NCI-H146 treated with DMSO at 0.1 percent for 48 hours (cell line): Measurements from ENCODE around the gene LRRC3.

Experiments
- DNase-seq: peaks from one replicate; lab custom pipeline; 2025; ENCODE audit not compliant: unreplicated experiment; lab: John Stamatoyannopoulos, UW

Gene LRRC3

GRCh38 chr21:44438531-44439210 is 16.6 kb upstream of the LRRC3 start:
- DNase-seq = no peak

- no peak for DNase-seq
Observed at GRCh38 chr21:44439211-44439600, 16.1 kb upstream of the LRRC3 start.

DNA sequence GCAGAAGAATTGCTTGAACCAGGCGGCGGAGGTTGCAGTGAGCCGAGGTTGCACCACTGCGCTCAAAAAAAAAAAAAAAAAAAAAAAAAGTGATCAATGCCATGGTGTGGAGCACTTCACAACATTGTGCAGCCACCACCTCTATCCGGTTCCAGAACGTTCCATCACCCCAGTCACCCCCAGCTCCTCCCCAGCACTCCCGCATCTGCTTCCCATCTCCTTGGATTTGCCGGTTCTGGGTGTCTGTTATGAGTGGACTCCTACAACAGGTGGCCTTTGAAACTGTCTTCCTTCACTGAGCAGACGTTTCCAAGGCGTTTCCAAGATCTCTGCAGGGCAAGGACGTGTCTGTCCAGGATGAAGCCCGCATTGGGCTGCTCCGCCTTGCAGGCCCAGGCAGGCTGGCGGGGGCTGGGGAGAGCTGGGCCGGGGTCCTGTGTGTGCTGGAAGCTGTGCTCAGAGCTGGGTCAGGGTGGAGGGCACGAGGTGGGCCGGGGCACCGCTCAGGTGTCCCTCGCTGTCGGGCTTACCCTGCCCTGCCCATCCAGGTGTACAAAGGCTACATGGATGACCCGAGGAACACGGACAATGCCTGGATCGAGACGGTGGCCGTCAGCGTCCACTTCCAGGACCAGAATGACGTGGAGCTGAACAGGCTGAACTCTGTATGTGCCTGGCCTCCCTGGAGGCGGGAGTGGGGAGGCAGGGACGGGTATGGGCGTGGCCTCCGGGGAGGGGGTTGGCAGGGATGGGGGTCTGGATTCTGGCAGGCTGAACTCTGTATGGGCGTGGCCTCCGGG is 14.9 kb upstream of the LRRC3 start:
- DNase-seq = no peak

DNA sequence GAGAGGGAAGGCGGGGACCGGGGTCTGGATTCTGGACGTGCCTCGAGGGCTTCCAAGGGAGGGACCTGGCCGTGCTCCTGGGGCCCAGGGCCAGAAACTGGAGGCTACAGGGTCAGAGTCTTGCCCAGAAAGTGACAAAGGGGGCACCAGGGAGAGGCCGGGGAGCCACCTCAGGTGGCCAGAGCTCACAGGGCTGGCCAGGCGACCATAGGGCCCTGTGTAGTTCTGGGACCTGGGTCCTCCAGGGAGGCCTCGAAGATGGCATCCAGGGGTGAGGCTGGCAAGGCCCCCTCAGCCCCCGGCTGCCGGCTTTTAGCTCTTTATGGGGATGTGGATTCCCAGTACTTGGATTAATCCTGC is 14.3 kb upstream of the LRRC3 start:
- DNase-seq = no peak

DNA sequence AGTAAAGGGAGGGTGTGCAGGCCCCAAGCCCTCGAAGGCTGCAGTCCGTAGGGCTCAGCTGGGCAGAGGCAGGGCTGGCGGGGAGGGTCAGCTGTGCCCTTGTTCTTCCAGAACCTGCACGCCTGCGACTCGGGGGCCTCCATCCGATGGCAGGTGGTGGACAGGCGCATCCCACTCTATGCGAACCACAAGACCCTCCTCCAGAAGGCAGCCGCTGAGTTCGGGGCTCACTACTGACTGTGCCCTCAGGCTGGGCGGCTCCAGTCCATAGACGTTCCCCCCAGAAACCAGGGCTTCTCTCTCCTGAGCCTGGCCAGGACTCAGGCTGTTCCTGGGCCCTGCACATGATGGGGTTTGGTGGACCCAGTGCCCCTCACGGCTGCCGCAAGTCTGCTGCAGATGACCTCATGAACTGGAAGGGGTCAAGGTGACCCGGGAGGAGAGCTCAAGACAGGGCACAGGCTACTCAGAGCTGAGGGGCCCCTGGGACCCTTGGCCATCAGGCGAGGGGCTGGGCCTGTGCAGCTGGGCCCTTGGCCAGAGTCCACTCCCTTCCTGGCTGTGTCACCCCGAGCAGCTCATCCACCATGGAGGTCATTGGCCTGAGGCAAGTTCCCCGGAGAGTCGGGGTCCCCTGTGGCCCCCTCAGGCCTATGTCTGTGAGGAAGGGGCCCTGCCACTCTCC is 13.6 kb upstream of the LRRC3 start:
- no peak for DNase-seq

- DNase-seq = no peak
Observed at GRCh38 chr21:44442266-44443125, 12.8 kb upstream of the LRRC3 start.

DNA sequence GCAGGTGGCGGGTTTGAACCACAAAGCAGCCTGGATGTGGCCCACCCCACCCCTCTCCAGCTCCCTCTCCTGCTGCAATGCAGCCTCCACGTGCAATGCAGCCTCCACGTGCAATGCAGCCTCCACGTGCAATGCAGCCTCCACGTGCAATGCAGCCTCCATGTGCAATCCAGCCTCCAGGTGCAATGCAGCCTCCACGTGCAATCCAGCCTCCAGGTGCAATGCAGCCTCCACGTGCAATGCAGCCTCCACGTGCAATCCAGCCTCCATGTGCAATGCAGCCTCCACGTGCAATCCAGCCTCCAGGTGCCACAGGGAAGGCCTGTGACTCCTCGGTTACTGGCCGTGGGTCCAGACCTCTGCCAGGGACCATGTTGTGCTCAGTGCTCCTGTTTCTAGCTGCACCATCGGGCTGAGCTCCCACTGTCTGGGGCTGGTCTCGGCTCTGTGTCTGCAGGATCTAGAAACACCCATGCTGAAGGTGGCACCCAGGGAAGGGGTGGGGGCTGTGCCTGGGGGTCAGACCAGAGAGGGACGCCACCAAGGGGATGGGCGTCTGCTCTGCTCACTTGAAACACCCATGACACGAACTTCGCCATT is 11.9 kb upstream of the LRRC3 start:
- DNase-seq = no peak

GRCh38 chr21:44443891-44444285 is 11.4 kb upstream of the LRRC3 start:
- no peak for DNase-seq

DNA sequence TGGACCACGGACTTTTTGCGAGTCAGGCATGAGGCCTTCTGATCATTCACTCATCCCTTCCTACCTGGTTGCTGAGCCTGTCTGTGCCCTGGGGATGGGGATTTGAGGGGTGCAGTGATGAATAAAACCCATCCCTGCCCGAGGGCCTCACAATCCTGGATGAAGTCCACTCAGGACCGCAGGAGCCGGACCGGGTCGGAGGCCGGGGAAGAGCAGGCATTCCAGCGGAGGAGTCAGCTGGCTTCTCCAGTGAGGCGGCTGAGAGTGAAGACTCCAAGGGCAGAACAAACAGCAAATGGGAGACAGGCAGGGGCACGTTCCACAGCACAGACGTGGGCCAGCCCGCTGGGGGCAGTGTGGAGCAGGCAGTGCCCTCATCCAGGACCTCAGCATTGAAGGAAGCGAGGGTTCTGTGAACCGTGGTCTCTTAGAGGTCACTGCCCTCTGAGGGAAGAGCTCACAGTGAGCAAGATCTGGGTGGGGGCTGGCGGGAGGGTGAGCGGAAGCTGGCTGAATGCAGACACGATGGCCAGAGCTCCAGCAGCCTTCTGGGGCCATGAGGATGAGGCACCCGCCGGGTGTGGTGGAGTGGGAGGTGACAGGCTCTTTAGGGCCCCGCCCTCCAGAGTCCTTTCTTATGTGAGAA is 10.9 kb upstream of the LRRC3 start:
- DNase-seq = no peak

- DNase-seq = no peak
Observed at GRCh38 chr21:44445145-44445812, 10.0 kb upstream of the LRRC3 start.

DNA sequence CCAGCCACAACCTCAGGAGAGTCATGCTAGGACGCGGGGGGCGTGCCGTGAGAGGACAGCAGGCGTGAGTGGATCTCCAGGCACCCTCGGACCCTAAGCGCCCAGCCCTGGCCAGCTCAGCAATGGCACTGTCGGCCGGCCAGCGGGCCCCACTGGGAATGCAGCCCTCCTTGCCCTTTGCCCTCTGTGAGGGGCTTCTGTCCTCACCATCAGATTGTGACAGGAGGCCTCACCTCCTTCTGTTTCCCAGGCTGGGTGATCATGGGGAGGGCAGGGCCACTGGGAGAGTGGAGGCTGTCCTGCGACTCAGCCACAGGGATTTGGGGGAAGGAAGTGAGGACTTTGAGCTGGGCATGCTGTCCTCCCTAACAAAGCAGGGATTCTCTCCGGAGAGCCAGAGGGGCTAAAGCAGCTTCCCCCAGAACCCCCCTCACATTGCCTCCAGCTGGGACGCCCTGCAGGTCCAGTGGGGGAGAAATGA is 6.6 kb upstream of the LRRC3 start:
- DNase-seq = no peak

- no peak for DNase-seq
Observed at GRCh38 chr21:44449473-44450363, 5.6 kb upstream of the LRRC3 start.

- no peak for DNase-seq
Observed at GRCh38 chr21:44450402-44450801, 4.9 kb upstream of the LRRC3 start.

GRCh38 chr21:44450999-44451398 is 4.3 kb upstream of the LRRC3 start:
- no peak for DNase-seq

GRCh38 chr21:44453120-44453519 is 2.2 kb upstream of the LRRC3 start:
- DNase-seq = no peak

GRCh38 chr21:44454058-44454457 is 1.3 kb upstream of the LRRC3 start:
- DNase-seq = no peak

DNA sequence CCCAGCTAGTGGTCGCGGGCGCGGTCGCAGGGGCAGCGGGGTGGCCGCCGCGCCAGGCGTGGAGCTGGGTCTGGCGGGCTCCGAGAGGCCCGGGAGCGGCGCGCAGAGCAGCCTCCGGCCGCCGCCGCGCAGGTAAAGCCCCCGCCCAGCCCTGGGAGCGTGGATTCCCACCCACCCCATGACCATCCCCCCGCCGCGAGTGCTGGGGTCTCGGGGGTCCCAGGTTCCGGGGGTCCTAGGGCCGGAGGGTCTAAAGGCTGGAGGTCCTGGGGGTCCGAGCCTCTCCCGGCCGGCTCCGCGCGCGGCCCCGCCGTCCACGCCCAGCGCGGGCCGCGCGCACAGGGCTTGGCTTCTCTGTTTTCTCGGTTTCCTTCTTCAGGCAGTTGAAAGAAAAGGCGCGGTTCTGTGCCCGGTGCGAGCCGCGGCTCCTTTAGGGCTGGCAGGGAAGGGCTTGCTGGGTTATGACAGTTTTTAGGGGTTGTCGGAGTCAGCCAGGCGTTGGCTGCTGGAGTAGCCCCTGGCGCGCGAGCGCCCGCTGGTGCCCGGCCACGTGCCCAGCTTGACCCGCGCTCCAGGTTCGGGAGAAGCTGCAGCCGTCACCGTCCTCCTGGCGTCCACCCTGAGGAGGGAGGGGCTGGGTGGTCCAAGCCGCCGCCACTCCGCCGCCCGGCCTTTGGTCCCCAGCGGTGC is 359 bp downstream of the LRRC3 start:
- DNase-seq = no peak
